H9 (cell line): ENCODE measurements around the gene INAFM1. TPM values are rescaled to one million over a fixed set of nuclear protein-coding genes. Genes with fewer than 3 reads are reported as not detected.
A peak's percentile ranks its signal among the peaks of the same experiment; 100 is the strongest.

Experiments
- DNase-seq: peaks from one replicate; pipeline ENCODE4 v3.0.0-alpha.2; 2017
- H2AFZ ChIP-seq: one replicate; pipeline ENCODE4 v1.6.1; 2013; ENCODE audit warnings: mild to moderate bottlenecking, low read length, control low read depth, moderate library complexity
- H2AK5ac ChIP-seq: 2 replicates; pipeline ENCODE4 v1.6.1; 2013; ENCODE audit warnings: low read length, control low read depth, mixed read lengths; ENCODE audit not compliant: insufficient read length
- H2BK120ac ChIP-seq: one replicate; pipeline ENCODE4 v1.6.1; 2013; ENCODE audit warnings: low read depth, mild to moderate bottlenecking, low read length, control low read depth, inconsistent platforms; ENCODE audit not compliant: poor library complexity, severe bottlenecking
- H2BK12ac ChIP-seq: 2 replicates; pipeline ENCODE4 v1.6.1; 2013; ENCODE audit warnings: low read length, control low read depth, mixed read lengths, low read depth; ENCODE audit not compliant: insufficient read length
- H2BK15ac ChIP-seq: 2 replicates; pipeline ENCODE4 v1.6.1; 2013; ENCODE audit warnings: low read depth, low read length, control low read depth
- H2BK20ac ChIP-seq: one replicate; pipeline ENCODE4 v1.6.1; 2013; ENCODE audit warnings: low read depth, mild to moderate bottlenecking, low read length, control low read depth, inconsistent platforms; ENCODE audit not compliant: poor library complexity, severe bottlenecking
- H2BK5ac ChIP-seq: 2 replicates; pipeline ENCODE4 v1.6.1; 2013; ENCODE audit warnings: low read length, control low read depth, mixed read lengths; ENCODE audit not compliant: insufficient read length
- H3K14ac ChIP-seq: 2 replicates; pipeline ENCODE4 v1.6.1; 2013; ENCODE audit warnings: low read length, control low read depth; ENCODE audit not compliant: insufficient read depth
- H3K18ac ChIP-seq: 2 replicates; pipeline ENCODE4 v1.6.1; 2013; ENCODE audit warnings: low read depth, mild to moderate bottlenecking, mixed read lengths, low read length, control low read depth; ENCODE audit not compliant: insufficient read length
- H3K23ac ChIP-seq: 2 replicates; pipeline ENCODE4 v1.6.1; 2013; ENCODE audit warnings: low read length, control low read depth, mixed read lengths, low read depth; ENCODE audit not compliant: insufficient read length
- H3K23me2 ChIP-seq: 2 replicates; pipeline ENCODE4 v1.6.1; 2013; ENCODE audit warnings: low read depth, mild to moderate bottlenecking, mixed read lengths, low read length, control low read depth; ENCODE audit not compliant: insufficient read length, poor library complexity, severe bottlenecking
- H3K27ac ChIP-seq: 2 replicates; pipeline ENCODE4 v1.5.1; 2013; ENCODE audit warnings: low read length, control low read depth, mixed read lengths, low read depth; ENCODE audit not compliant: insufficient read length
- H3K27me3 ChIP-seq: 2 replicates; pipeline ENCODE4 v1.6.1; 2013; ENCODE audit warnings: low read length, control low read depth, inconsistent platforms; ENCODE audit not compliant: insufficient read depth
- H3K4ac ChIP-seq: 2 replicates; pipeline ENCODE4 v1.6.1; 2013; ENCODE audit warnings: low read depth, mild to moderate bottlenecking, control low read depth, inconsistent platforms, low read length, moderate library complexity
- H3K4me1 ChIP-seq: 2 replicates; pipeline ENCODE4 v1.6.1; 2013; ENCODE audit warnings: low read length, control low read depth, inconsistent platforms; ENCODE audit not compliant: insufficient read depth
- H3K4me2 ChIP-seq: 2 replicates; pipeline ENCODE4 v1.6.1; 2013; ENCODE audit warnings: low read length, control low read depth, mixed read lengths; ENCODE audit not compliant: insufficient read length, insufficient read depth
- H3K56ac ChIP-seq: 2 replicates; pipeline ENCODE4 v1.6.1; 2013; ENCODE audit warnings: low read depth, mild to moderate bottlenecking, mixed read lengths, low read length, control low read depth; ENCODE audit not compliant: insufficient read length
- H3K79me1 ChIP-seq: 2 replicates; pipeline ENCODE4 v1.6.1; 2013; ENCODE audit warnings: low read depth, mild to moderate bottlenecking, moderate library complexity, low read length, control low read depth, inconsistent platforms; ENCODE audit not compliant: insufficient read depth, poor library complexity, severe bottlenecking
- H3K79me2 ChIP-seq: 2 replicates; pipeline ENCODE4 v1.6.1; 2013; ENCODE audit warnings: low read length, control low read depth, inconsistent platforms; ENCODE audit not compliant: insufficient read depth
- H3K9ac ChIP-seq: 2 replicates; pipeline ENCODE4 v1.6.1; 2013; ENCODE audit warnings: low read length, control low read depth, mixed read lengths; ENCODE audit not compliant: insufficient read length; ENCODE audit errors: extremely low read depth
- H3K9me3 ChIP-seq: one replicate; pipeline ENCODE4 v1.6.1; 2013; ENCODE audit warnings: low read depth, low read length, inconsistent platforms; ENCODE audit not compliant: control insufficient read depth
- H3T11ph ChIP-seq: one replicate; pipeline ENCODE4 v1.6.1; 2013; ENCODE audit warnings: mild to moderate bottlenecking, low read length, control low read depth, inconsistent platforms
- H4K20me1 ChIP-seq: one replicate; pipeline ENCODE4 v1.6.1; 2013; ENCODE audit not compliant: control insufficient read depth, insufficient read length, insufficient read depth
- H4K5ac ChIP-seq: 2 replicates; pipeline ENCODE4 v1.6.1; 2013; ENCODE audit warnings: low read depth, mild to moderate bottlenecking, mixed read lengths, low read length, control low read depth; ENCODE audit not compliant: insufficient read length
- H4K8ac ChIP-seq: replicated peaks from 2 replicates; pipeline ENCODE4 v1.6.1; 2013; ENCODE audit warnings: low read length, control low read depth, mixed read lengths, low read depth; ENCODE audit not compliant: insufficient read length
- H4K91ac ChIP-seq: 2 replicates; pipeline ENCODE4 v1.6.1; 2013; ENCODE audit warnings: low read depth, mild to moderate bottlenecking, moderate library complexity, mixed read lengths, low read length, control low read depth; ENCODE audit not compliant: insufficient read length
- H3K27ac Mint-ChIP-seq, 3 experiments: 2 replicates in 2 of 3; 3 replicates in 1 of 3; pipeline ENCODE4 v1.8.0; 2020 to 2021; ENCODE audit warnings: mixed read lengths in 3 of 3, mild to moderate bottlenecking in 1 of 3, moderate library complexity in 1 of 3
- H3K27me3 Mint-ChIP-seq: 2 replicates; pipeline ENCODE4 v1.8.0; 2021; ENCODE audit warnings: low read depth, mild to moderate bottlenecking, moderate library complexity, mixed read lengths
- H3K36me3 Mint-ChIP-seq, 3 experiments: 2 replicates in 2 of 3; 3 replicates in 1 of 3; pipeline ENCODE4 v1.8.0; 2020 to 2021; ENCODE audit warnings: low read depth in 3 of 3, mixed read lengths in 3 of 3; ENCODE audit not compliant: insufficient read depth in 1 of 3
- H3K4me1 Mint-ChIP-seq, 2 experiments: 2 replicates each; pipeline ENCODE4 v1.8.0; 2020; ENCODE audit warnings: mixed read lengths in 2 of 2
- H3K4me3 Mint-ChIP-seq, 2 experiments: 2 replicates in 1 of 2; 3 replicates in 1 of 2; pipeline ENCODE4 v1.8.0; 2020 to 2021; ENCODE audit warnings: mild to moderate bottlenecking in 2 of 2, mixed read lengths in 2 of 2, moderate library complexity in 1 of 2
- H3K9me3 Mint-ChIP-seq, 2 experiments: 2 replicates in 1 of 2; 3 replicates in 1 of 2; pipeline ENCODE4 v1.8.0; 2020; ENCODE audit warnings: mild to moderate bottlenecking in 2 of 2, mixed read lengths in 2 of 2, moderate library complexity in 1 of 2
- WGBS: extraction: QIAGEN DNeasy Blood & Tissue Kit; methylation state at CpG from one replicate; pipeline ENCODE4 v1.1.7; 2013; ENCODE audit warnings: missing lambda C conversion rate, low lambda C conversion rate, mixed read lengths; ENCODE audit not compliant: insufficient read length; ENCODE audit errors: extremely low coverage; 5-methylcytosine and 5-hydroxymethylcytosine counted together
- total RNA-seq: library from RNA; stranded (reverse); gene quantifications from 2 replicates; pipeline ENCODE4 v1.2.1, GENCODE V29; 2021
- TF ChIP-seq, protein P1 (sequence below): fragments of 200-600 bp; sonication (generic); conservative IDR thresholded peaks from 3 replicates; pipeline ENCODE4 v1.8.0; 2021; ENCODE audit warnings: antibody characterized with exemption, mild to moderate bottlenecking

The INAFM1 gene
- total RNA-seq, 1 experiment from 2014 or later = 8.5 TPM

- H2AFZ ChIP-seq = no peak overlapping the region
- H3K79me1 ChIP-seq = no peaks in the 10 kb centered on the region
- no peak overlapping the region for H3K4me2 ChIP-seq
- H2BK20ac ChIP-seq = no peak overlapping the region
- H3K27me3 ChIP-seq = no peaks in the 10 kb centered on the region
- no peak overlapping the region for H3K56ac ChIP-seq
- no peaks in the 10 kb centered on the region for H3K4me1 ChIP-seq
- H3K27me3 Mint-ChIP-seq = peaks cover 4% of the 10 kb centered on the region; the same call in 1 of the 2 replicates
- H4K20me1 ChIP-seq = no peaks in the 10 kb centered on the region
- H3K23ac ChIP-seq = no peak overlapping the region
- H3K23me2 ChIP-seq = peaks cover 12% of the 10 kb centered on the region
- H4K91ac ChIP-seq = no peak overlapping the region
- no peak for DNase-seq
- no peak overlapping the region for H4K8ac ChIP-seq
- H3K14ac ChIP-seq = no peak overlapping the region
- H3K9me3 ChIP-seq = no peaks in the 10 kb centered on the region
- H2BK120ac ChIP-seq = no peak overlapping the region
- H3K79me2 ChIP-seq = no peaks in the 10 kb centered on the region
- H3K9me3 Mint-ChIP-seq = no peaks in the 10 kb centered on the region; a peak in 1 of 5 replicates
- 0 out of 2 replicates have a peak overlapping the region, but pooled peaks have one; percentile 100 for H2BK15ac ChIP-seq
- no peak overlapping the region for H3K27ac Mint-ChIP-seq
- H3K18ac ChIP-seq = no peak overlapping the region
- no peak overlapping the region for H2BK12ac ChIP-seq
- TF ChIP-seq, protein P1, sequence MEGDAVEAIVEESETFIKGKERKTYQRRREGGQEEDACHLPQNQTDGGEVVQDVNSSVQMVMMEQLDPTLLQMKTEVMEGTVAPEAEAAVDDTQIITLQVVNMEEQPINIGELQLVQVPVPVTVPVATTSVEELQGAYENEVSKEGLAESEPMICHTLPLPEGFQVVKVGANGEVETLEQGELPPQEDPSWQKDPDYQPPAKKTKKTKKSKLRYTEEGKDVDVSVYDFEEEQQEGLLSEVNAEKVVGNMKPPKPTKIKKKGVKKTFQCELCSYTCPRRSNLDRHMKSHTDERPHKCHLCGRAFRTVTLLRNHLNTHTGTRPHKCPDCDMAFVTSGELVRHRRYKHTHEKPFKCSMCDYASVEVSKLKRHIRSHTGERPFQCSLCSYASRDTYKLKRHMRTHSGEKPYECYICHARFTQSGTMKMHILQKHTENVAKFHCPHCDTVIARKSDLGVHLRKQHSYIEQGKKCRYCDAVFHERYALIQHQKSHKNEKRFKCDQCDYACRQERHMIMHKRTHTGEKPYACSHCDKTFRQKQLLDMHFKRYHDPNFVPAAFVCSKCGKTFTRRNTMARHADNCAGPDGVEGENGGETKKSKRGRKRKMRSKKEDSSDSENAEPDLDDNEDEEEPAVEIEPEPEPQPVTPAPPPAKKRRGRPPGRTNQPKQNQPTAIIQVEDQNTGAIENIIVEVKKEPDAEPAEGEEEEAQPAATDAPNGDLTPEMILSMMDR = no peak
- no peak overlapping the region for H3K27ac ChIP-seq
- peaks cover 9 to 15% (median 13%) of the 10 kb centered on the region in 3 experiments; a peak in 6 of 7 replicates for H3K36me3 Mint-ChIP-seq
- H2BK5ac ChIP-seq = no peak overlapping the region
- H3K4ac ChIP-seq = no peak overlapping the region
- H3K4me1 Mint-ChIP-seq = peaks cover 16 to 27% of the 10 kb centered on the region in 2 experiments
- H3K4me3 Mint-ChIP-seq = no peak overlapping the region
- no peak overlapping the region for H2AK5ac ChIP-seq
- no peak overlapping the region for H3T11ph ChIP-seq
- H4K5ac ChIP-seq = no peak overlapping the region
- H3K9ac ChIP-seq = no peak overlapping the region
- no CpG with 5 or more reads among the region's 5 CpGs for WGBS
Observed at GRCh38 chr19:47253970-47254369, 20.7 kb upstream of the INAFM1 start.
